Liver (tissue), 9 donors: Measurements from ENCODE around the gene OSGIN1. TPM values are rescaled to one million over a fixed set of nuclear protein-coding genes. Genes with fewer than 3 reads are reported as not detected.

Source experiments
- DNase-seq: peaks from one replicate; pipeline ENCODE4 v3.0.0-alpha.2; 2017; ENCODE audit warnings: low spot score
- H3K27ac ChIP-seq, 2 donors: one replicate each; pipeline ENCODE4 v1.7.0; 2013; ENCODE audit warnings: inconsistent platforms in 2 of 2, low read length in 2 of 2, control low read depth in 1 of 2, low read depth in 1 of 2, mild to moderate bottlenecking in 1 of 2
- H3K27me3 ChIP-seq, 4 donors: one replicate each; pipeline versions ENCODE4 v1.6.1 to v1.7.0; 2013; ENCODE audit warnings: low read length in 3 of 4, inconsistent platforms in 1 of 4, mild to moderate bottlenecking in 1 of 4, moderate library complexity in 1 of 4; ENCODE audit not compliant: control insufficient read depth in 4 of 4, insufficient read depth in 4 of 4
- H3K36me3 ChIP-seq, 4 donors: one replicate each; pipeline versions ENCODE4 v1.6.1 to v1.7.0; 2013; ENCODE audit warnings: low read length in 3 of 4, mild to moderate bottlenecking in 3 of 4, low read depth in 1 of 4, moderate library complexity in 1 of 4; ENCODE audit not compliant: control insufficient read depth in 4 of 4, insufficient read depth in 3 of 4
- H3K4me1 ChIP-seq, 4 donors: one replicate each; pipeline versions ENCODE4 v1.6.1 to v1.7.0; 2013; ENCODE audit warnings: low read length in 3 of 4, mild to moderate bottlenecking in 3 of 4, moderate library complexity in 1 of 4; ENCODE audit not compliant: control insufficient read depth in 4 of 4, insufficient read depth in 4 of 4
- H3K4me3 ChIP-seq, 3 donors: one replicate each; pipeline versions ENCODE4 v1.6.1 to v1.7.0; 2013; ENCODE audit warnings: low read length in 3 of 3, control low read depth in 1 of 3, low read depth in 1 of 3, mild to moderate bottlenecking in 1 of 3
- H3K9ac ChIP-seq, 2 donors: one replicate each; pipeline ENCODE4 v1.7.0; 2013; ENCODE audit warnings: low read length in 2 of 2, mild to moderate bottlenecking in 2 of 2, moderate library complexity in 2 of 2, control low read depth in 1 of 2, low read depth in 1 of 2
- H3K9me3 ChIP-seq, 4 donors: one replicate each; pipeline versions ENCODE4 v1.6.1 to v1.7.0; 2013; ENCODE audit warnings: low read length in 3 of 4; ENCODE audit not compliant: control insufficient read depth in 4 of 4
- FOXA1 ChIP-seq: IDR thresholded peaks from 2 replicates; pipeline ENCODE4 v1.6.1; 2016; ENCODE audit warnings: antibody characterized with exemption
- FOXA2 ChIP-seq: IDR thresholded peaks from 2 replicates; pipeline ENCODE4 v1.6.1; 2016; ENCODE audit warnings: antibody characterized with exemption
- GABPA ChIP-seq, 2 donors: IDR thresholded peaks in 1 of 2; conservative IDR thresholded peaks in 1 of 2; 2 replicates each; pipeline ENCODE4 v1.6.1; 2016; ENCODE audit warnings: antibody characterized with exemption in 2 of 2, mild to moderate bottlenecking in 1 of 2, moderate library complexity in 1 of 2
- HNF4A ChIP-seq, 2 donors: conservative IDR thresholded peaks; 2 replicates each; pipeline ENCODE4 v1.6.1; 2016; ENCODE audit warnings: antibody characterized with exemption in 2 of 2, mild to moderate bottlenecking in 2 of 2
- HNF4G ChIP-seq: IDR thresholded peaks from 2 replicates; pipeline ENCODE4 v1.6.1; 2016; ENCODE audit warnings: antibody characterized with exemption
- JUND ChIP-seq, 2 donors: IDR thresholded peaks; 2 replicates each; pipeline ENCODE4 v1.6.1; 2016; ENCODE audit warnings: antibody characterized with exemption in 2 of 2
- RAD21 ChIP-seq, 2 donors: IDR thresholded peaks; 2 replicates each; pipeline ENCODE4 v1.6.1; 2016; ENCODE audit warnings: antibody characterized with exemption in 2 of 2, mild to moderate bottlenecking in 2 of 2
- RXRA ChIP-seq, 2 donors: IDR thresholded peaks; 2 replicates each; pipeline ENCODE4 v1.6.1; 2017 to 2018; ENCODE audit warnings: antibody characterized with exemption in 2 of 2, mild to moderate bottlenecking in 1 of 2
- SP1 ChIP-seq: IDR thresholded peaks from 2 replicates; pipeline ENCODE4 v1.6.1; 2018; ENCODE audit warnings: antibody characterized with exemption, mild to moderate bottlenecking
- TAF1 ChIP-seq: conservative IDR thresholded peaks from 2 replicates; pipeline ENCODE4 v1.6.1; 2016; ENCODE audit warnings: antibody characterized with exemption, mild to moderate bottlenecking
- YY1 ChIP-seq: IDR thresholded peaks from 2 replicates; pipeline ENCODE4 v1.6.1; 2016; ENCODE audit warnings: antibody characterized with exemption, mild to moderate bottlenecking
- WGBS: extraction: QIAGEN DNeasy Blood & Tissue Kit; methylation state at CpG from one replicate; pipeline ENCODE4 v1.1.7; 2013; 5-methylcytosine and 5-hydroxymethylcytosine counted together
- polyA plus RNA-seq, 2 donors: library from polyadenylated mRNA; stranded (reverse) in 1 of 2; unstranded in 1 of 2; fragments of 200-250 nt in 1 of 2; fragments of >200 nt in 1 of 2; fragmentation: Nextera tagmentation in 1 of 2; extraction: Ambion mirVana in 1 of 2; gene quantifications; one replicate each; pipeline versions ENCODE4 v1.2.1 to v1.2.3, GENCODE V29; 2013 to 2015
- total RNA-seq, 2 donors: library from RNA; depleted of rRNA; stranded (reverse); fragments of >200 nt; gene quantifications; one replicate each; pipeline ENCODE4 v1.2.3, GENCODE V29; 2014
- TF ChIP-seq, protein P1 (sequence below): IDR thresholded peaks from 2 replicates; pipeline ENCODE4 v1.6.1; 2016; ENCODE audit warnings: antibody characterized with exemption
- TF ChIP-seq, protein P2 (sequence below): IDR thresholded peaks from 2 replicates; pipeline ENCODE4 v1.6.1; 2016; ENCODE audit warnings: antibody characterized with exemption
- TF ChIP-seq, protein P3 (sequence below): fragments of 150-350 bp; IDR thresholded peaks from 2 replicates; pipeline ENCODE4 v1.5.1; 2017; ENCODE audit warnings: improper control_type of control experiment, low read depth, low read length; ENCODE audit not compliant: missing input control
- TF ChIP-seq, protein P4 (sequence below): IDR thresholded peaks from 2 replicates; pipeline ENCODE4 v1.6.1; 2016; ENCODE audit warnings: antibody characterized with exemption
- donor health status: healthy.
- donor health status: healthy.
- donor health status: healthy.
- donor health status: healthy.
- donor health status: healthy.

OSGIN1 gene
- total and polyA plus RNA-seq, 4 donors = 7.1 to 90.4 (median 60.4) TPM

DNA sequence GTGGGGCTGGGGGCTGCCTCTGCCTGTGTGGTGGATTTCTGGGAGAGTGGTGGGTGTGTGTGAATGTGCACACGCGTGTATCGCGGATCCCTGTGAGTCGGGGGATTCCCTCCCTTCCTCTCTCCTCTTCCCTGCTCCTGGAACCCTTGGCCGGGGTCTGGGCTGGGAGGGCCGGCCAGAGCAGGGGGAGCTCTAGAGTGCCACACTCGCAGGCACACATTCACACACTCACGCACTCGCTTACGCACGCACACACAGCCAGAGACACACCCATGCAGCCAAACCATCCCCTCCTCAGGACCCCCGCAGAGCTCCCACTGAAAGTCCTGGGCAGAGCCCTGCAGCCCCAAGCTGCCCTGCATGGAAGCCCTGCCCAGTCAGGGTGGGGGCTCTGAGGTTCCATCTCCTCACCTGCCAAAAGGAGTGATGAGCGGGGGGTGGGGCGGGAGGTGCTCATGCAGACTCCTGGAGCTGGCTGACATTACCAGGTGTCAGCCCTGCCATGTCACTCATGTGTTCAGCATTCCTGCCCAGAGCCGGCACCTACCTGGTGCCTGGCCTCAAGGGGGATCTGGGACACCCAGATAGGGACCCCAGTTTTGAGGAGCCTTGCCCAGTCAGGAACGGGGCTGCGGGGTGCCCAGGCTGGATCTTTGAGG lies 16.9 kb downstream of the OSGIN1 start:
- no peak for TF ChIP-seq YY1
- TF ChIP-seq RAD21 (IDR thresholded peaks at IDR 0.05) = no peak
- TF ChIP-seq HNF4A (conservative IDR thresholded peaks at IDR 0.05) = no peak
- TF ChIP-seq, protein P1, sequence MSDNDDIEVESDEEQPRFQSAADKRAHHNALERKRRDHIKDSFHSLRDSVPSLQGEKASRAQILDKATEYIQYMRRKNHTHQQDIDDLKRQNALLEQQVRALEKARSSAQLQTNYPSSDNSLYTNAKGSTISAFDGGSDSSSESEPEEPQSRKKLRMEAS = no peak
- TF ChIP-seq GABPA (IDR thresholded peaks at IDR 0.05 in 1 of 2, conservative IDR thresholded peaks at IDR 0.05 in 1 of 2) = no peak
- no peak for TF ChIP-seq FOXA2
- TF ChIP-seq HNF4G = no peak
- TF ChIP-seq FOXA1 = no peak
- TF ChIP-seq, protein P2, sequence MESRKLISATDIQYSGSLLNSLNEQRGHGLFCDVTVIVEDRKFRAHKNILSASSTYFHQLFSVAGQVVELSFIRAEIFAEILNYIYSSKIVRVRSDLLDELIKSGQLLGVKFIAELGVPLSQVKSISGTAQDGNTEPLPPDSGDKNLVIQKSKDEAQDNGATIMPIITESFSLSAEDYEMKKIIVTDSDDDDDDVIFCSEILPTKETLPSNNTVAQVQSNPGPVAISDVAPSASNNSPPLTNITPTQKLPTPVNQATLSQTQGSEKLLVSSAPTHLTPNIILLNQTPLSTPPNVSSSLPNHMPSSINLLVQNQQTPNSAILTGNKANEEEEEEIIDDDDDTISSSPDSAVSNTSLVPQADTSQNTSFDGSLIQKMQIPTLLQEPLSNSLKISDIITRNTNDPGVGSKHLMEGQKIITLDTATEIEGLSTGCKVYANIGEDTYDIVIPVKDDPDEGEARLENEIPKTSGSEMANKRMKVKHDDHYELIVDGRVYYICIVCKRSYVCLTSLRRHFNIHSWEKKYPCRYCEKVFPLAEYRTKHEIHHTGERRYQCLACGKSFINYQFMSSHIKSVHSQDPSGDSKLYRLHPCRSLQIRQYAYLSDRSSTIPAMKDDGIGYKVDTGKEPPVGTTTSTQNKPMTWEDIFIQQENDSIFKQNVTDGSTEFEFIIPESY = no peak
- no peak for TF ChIP-seq TAF1
- TF ChIP-seq, protein P3, sequence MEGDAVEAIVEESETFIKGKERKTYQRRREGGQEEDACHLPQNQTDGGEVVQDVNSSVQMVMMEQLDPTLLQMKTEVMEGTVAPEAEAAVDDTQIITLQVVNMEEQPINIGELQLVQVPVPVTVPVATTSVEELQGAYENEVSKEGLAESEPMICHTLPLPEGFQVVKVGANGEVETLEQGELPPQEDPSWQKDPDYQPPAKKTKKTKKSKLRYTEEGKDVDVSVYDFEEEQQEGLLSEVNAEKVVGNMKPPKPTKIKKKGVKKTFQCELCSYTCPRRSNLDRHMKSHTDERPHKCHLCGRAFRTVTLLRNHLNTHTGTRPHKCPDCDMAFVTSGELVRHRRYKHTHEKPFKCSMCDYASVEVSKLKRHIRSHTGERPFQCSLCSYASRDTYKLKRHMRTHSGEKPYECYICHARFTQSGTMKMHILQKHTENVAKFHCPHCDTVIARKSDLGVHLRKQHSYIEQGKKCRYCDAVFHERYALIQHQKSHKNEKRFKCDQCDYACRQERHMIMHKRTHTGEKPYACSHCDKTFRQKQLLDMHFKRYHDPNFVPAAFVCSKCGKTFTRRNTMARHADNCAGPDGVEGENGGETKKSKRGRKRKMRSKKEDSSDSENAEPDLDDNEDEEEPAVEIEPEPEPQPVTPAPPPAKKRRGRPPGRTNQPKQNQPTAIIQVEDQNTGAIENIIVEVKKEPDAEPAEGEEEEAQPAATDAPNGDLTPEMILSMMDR = no peak
- TF ChIP-seq JUND (IDR thresholded peaks at IDR 0.05) = no peak
- TF ChIP-seq, protein P4, sequence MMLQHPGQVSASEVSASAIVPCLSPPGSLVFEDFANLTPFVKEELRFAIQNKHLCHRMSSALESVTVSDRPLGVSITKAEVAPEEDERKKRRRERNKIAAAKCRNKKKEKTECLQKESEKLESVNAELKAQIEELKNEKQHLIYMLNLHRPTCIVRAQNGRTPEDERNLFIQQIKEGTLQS = no peak
- TF ChIP-seq SP1 = no peak
- no peak for TF ChIP-seq RXRA (IDR thresholded peaks at IDR 0.05)
- H3K27me3 ChIP-seq = no peaks in the 10 kb centered on the region
- H3K27ac ChIP-seq = no peak overlapping the region
- no peak for DNase-seq
- H3K4me3 ChIP-seq = no peak overlapping the region
- H3K4me1 ChIP-seq = peaks cover 0 to 7% (median 1%) of the 10 kb centered on the region in 4 donors
- peaks cover 2 to 15% (median 6%) of the 10 kb centered on the region in 4 donors for H3K36me3 ChIP-seq
- no peaks in the 10 kb centered on the region for H3K9me3 ChIP-seq
- no peak overlapping the region for H3K9ac ChIP-seq
- 68% methylated on average over 18 of the region's 18 CpGs for WGBS

DNA sequence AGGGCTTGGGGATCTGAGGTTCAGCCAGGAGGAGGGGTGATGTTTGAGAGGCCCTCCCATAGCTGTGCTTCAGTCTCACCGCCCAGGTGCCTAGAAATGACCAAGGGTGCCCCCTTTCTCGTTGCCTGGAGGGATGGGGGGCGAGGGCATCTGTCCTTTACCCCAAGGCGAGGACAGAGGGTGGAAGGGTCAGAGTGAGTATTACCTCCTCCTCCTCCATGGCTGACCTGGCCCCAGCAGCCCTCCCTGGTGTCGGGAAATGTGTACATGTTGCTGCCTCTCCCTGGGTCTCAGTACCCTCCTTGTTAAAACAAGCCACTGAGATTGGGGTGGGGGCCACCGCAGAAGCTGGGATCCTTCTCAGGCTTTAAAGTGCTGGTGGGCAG lies 17.4 kb downstream of the OSGIN1 start:
- WGBS = 80% methylated on average over 6 of the region's 6 CpGs
- TF ChIP-seq YY1 (no peak), FOXA2 (no peak), TAF1 (no peak), HNF4G (no peak)
- H3K9me3 ChIP-seq = no peaks in the 10 kb centered on the region
- no peak for DNase-seq
- H3K36me3 ChIP-seq = peaks cover 0 to 9% (median 4%) of the 10 kb centered on the region in 4 donors
- no peaks in the 10 kb centered on the region for H3K27me3 ChIP-seq
- peaks cover 0 to 7% (median 1%) of the 10 kb centered on the region in 4 donors for H3K4me1 ChIP-seq
- H3K4me3 ChIP-seq = no peak overlapping the region
- H3K27ac ChIP-seq = no peak overlapping the region
- no peak overlapping the region for H3K9ac ChIP-seq
